ENCODE measurements around the gene GATC.
A peak's percentile ranks its signal among the peaks of the same experiment; 100 is the strongest.

GATC gene, protein sequence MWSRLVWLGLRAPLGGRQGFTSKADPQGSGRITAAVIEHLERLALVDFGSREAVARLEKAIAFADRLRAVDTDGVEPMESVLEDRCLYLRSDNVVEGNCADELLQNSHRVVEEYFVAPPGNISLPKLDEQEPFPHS

DNA sequence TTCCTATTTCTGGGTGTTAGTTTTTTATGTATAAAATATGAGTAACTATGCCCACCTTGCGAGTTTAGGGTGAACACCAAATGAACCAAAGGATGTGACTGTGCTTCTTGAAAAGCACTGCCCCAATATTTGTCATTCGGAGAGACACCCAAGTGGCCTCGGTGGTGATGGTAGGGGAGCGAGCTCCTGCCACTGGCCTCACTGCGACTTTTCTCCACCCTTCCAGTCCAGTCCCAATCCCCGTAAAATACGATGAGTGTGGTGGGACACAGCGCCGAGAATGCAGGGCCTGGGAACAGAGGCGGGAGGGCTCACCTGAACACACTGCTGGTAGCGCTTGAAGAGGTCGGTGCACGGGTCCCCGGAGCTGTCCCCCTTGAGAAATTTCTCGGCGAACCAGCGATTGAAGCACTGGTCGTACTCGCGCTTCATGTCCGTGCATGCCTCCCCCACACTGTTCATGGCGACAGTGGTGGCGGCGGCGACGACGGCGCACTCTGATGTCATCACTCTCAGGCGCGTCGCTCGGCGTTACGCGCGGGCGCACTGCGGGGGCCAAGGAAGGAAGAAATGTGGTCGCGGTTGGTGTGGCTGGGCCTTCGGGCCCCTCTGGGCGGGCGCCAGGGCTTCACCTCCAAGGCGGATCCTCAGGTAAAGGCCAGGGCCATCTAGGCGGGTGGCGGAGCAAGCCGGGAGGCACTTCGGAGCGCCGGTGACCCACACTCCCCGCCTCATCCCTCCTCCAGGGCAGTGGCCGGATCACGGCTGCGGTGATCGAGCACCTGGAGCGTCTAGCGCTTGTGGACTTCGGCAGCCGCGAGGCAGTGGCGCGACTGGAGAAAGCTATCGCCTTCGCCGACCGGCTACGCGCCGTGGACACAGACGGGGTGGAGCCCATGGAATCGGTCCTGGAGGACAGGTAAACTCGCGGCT lies at the start of gene GATC, which contains the start of gene TRIAP1:
Gene GATC, plus strand, starts transcription at position 534 of the 933 bp plus-strand sequence. Its CDS starts 37 bp downstream, at position 571.
Gene TRIAP1, minus strand, starts transcription at position 474 of the 933 bp plus-strand sequence. Its CDS starts 12 bp downstream, at position 462.
- peak; percentile 94 for DNase-seq (ENCODE audit: low spot score)

DNA sequence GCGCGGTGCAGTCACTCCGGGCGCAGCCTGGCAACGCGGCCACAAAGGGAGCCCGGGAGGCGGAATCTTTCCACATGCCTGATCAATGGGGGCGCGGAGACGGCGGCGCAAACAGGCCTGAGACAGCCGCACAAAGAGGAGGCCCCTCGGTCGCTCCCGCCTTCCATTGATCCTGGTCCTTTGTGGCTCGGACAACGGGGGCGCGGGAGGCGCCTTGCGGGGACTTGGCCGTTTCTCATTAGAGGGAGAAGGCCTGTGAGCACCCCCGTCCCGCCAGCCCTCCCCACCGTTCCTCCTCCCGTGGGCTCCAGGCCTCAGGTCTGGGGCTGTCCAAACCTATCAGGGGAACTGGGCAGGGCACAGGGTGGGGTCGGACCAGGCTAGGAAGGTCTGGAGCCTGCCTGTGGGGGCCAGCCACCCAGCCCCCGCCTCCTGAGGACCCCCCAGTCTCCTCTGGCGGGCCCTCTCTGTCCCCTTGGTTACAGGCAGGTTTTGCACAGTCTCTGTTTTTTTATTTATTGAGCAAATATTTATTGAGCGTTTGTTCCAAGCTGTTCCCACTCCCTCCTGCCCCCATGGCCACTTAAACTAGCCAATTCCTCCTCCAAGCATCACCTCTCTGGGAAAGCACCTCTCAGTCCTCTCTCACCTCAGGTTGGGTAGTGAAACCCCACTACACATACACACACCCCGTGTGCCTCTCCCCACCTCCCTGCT lies 48.3 kb upstream of the GATC start:
- no peak for DNase-seq (ENCODE audit: low spot score)

DNA sequence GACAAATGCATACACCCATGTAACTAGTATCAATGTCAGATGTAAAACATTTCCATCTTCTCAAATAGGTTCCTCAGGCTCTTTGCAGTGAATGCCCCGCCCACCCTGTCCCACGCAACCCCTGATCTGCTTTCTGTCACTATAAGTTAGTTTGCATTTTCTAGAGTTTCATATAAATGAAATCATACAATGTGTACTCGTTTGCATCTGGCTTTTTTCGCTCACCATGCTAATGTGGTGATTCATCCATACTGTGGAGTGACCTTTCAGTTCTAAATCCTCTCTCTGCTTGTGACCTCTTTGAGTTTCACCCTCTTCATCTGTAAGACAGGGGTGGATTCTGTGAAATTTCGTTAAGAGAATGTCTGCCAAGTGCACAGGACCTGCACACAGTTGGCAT lies 46.7 kb upstream of the GATC start:
- no peak for DNase-seq (ENCODE audit: low spot score)

DNA sequence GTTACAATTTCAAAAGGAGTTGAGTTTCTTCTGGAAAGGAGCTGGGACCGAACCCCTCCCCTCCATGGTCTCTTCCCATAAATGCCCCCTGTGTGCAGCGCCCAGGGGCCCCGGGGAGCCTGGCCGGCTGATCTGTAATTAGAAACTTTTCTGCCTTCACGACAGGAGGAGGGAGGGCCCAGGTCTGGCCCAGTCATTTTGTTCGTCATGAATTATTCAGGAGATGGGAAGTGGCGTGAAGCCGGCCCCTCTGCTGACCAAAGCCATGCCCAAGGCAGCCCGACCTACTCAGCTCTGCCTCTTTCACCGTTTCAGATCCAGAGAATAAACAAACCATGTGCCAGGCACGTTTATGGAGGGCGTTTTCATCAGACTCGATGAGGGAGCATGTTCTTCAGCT lies 44.0 kb upstream of the GATC start:
- DNase-seq (ENCODE audit: low spot score): no peak

DNA sequence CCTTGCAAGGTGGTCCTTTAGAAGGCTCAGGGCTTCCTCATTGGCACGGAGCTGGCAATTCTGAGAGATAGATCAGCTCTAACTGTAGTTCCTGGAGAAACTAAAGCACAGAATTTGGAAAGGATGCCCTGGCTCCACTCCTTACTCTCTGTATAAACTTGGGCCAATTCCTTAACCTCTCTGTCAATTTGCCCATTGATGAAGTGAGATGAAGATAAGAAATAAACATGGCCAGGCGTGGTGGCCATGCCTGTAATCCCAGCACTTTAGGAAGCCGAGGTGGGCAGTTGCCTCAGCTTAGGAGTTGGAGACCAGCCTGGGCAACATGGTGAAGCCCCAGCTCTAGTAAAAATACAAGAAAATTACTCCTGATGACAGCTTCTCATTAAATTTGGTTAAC lies 42.4 kb upstream of the GATC start:
- DNase-seq (ENCODE audit: low spot score): no peak

DNA sequence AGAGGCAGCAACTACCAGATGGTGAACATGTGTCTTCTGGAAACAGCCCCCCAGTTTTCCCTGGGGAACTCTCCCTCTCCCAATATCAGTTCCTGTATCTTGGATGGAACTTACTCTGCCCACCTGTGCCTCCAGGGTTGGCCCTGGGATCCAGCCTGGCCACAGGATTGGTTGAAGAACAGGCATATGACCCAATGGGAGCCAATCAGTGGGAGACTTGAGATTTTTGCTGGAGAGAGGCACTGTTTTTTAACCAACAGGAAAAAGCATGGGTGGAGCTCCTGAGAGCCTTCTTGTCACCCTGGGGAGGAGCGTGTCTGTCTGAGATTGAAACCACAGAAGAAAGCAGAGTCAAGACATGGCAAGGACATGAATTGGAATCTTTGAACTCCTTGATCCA lies 42.0 kb upstream of the GATC start:
- peak; percentile 36 for DNase-seq (ENCODE audit: low spot score)

DNA sequence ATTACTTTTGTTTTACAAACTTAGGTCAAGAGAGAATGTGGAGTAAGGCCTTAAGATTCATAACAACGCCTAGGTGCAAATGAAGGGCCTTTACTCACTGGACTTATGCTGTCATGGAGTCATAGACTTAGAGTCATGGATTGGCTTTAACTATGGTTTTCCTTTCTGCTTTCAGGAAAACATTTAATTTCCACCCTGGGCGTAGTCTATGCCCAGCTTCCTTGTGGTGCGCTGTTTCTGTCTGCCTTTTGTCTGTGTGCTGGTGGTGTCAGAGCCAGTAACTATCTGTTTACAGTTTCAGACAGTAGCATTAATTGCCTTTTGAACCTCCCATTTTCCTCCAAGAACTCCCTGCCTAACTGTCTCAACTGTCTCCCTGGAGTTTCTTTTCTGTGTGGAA lies 40.2 kb upstream of the GATC start:
- no peak for DNase-seq (ENCODE audit: low spot score)

DNA sequence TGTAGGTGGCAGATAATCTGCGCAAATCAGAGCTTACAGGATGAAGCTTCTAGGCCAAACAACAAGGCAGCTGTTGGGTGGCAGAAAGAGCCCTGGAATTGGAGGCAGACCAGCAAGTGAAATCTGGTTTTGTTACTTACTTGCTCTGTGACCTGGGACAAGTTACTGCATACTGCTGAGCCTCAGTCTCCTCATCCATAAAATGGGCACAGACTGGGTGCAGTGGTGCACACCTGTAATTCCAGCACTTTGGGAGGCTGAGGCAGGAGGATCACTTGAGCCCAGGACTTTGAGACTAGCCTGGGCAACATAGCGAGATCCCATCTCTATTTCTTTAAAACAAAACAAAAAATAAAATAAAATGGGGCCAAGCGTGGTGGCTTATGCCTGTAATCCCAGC lies 39.7 kb upstream of the GATC start:
- DNase-seq (ENCODE audit: low spot score): no peak

DNA sequence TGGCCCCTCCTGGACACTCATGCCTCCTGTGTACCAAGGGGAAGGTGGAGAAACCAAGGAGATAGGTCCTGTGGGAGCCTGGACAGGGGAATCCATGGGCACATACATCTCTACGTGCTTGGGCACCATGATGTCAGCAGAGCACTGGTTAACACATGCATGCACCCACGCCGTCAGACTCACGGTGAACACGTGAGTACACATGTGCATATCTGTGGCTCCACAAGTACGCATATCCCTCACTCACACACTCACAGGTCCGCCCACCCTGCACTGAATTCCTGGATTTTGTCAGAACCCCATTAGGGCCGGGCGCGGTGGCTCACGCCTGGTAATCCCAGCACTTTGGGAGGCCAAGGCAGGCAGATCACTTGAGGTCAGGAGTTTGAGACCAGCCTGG lies 37.5 kb upstream of the GATC start:
- no peak for DNase-seq (ENCODE audit: low spot score)

DNA sequence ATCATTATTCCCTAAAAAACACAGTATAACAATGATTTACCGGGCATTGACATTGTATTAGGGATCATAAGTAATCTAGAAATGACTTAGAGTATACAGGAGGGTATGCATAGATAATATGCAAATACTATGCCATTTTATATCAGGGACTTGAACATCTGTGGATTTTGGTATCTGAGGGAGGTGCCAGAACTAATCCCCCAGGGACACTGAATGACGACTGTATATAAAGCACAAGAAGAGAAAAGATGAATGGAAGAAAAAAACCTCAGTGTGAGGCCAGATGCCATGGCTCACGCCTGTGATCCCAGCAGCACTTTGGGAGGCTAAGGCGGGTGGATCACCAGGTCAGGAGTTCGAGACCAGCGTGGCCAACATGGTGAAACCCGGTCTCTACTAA lies 33.8 kb upstream of the GATC start:
- peak; percentile 74 for DNase-seq (ENCODE audit: low spot score)

DNA sequence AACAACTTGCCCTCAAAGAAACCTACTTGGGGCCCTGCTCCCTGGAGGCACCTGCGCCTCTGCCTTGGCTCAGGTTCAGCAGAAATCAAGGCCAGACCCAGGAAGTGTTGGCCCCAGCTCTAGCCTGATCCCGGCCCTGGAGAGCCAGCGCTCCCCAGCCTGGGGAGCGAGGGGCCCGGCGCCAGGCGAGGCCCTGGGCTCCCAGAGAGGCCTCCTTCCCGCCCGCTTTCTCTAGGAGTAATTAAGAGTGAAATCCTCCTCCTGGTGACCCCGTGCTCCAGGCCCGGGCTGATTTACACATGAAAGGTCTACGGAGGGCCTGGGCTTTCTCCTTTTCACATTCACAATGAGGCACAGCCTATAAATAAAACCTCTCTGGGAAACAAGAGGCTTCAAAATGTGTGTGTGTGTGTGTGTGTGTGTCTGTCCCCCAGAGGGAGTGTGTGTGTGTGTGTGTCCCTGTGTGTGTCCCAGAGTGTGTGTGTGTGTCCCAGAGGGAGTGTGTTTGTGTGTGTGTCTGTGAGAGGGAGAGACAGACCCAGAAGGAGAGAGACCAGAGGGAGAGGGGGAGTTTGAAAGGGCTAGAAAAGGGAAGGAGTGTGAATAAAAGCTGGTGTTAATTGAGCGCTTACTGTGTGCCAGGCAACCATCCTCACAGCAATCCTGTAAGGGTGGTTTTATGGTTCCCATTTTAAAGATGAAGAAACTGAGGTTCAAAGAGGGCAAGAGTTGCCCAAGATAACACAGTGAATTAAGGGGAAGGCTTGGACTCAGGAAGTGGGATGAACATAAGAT lies 32.1 kb upstream of the GATC start:
- no peak for DNase-seq (ENCODE audit: low spot score)

DNA sequence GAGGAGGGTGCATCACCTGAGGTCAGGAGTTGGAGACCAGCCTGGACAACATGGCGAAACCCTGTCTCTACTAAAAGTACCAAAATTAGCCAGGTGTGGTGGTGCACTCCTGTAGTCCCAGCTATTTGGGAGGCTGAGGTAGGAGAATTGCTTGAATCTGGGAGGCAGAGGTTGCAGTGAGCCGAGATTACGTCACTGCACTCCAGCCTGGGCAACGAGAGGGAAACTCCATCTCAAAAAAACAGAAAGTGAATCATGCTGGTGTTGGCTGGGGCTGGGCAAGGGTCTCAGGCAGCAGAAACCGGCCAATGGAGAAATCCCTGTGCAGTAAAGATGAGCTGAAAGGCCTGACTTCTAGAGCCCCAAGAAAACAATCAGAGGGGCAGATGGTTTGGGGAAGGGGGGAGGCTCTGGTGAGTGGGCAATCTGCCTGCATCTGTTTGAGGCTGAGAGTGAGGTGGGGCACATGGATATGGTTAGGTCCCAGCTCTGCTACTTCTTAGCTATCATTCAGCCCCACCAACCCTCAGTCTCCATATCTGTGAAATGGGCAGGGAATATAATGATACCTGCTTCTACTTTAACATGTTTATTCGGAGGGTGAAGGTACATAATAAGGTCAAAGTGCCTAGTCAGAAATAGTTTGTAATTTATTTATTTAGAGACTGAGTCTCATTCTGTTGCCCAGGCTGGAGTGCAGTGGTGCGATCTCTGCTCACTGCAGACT lies 29.6 kb upstream of the GATC start:
- no peak for DNase-seq (ENCODE audit: low spot score)

DNA sequence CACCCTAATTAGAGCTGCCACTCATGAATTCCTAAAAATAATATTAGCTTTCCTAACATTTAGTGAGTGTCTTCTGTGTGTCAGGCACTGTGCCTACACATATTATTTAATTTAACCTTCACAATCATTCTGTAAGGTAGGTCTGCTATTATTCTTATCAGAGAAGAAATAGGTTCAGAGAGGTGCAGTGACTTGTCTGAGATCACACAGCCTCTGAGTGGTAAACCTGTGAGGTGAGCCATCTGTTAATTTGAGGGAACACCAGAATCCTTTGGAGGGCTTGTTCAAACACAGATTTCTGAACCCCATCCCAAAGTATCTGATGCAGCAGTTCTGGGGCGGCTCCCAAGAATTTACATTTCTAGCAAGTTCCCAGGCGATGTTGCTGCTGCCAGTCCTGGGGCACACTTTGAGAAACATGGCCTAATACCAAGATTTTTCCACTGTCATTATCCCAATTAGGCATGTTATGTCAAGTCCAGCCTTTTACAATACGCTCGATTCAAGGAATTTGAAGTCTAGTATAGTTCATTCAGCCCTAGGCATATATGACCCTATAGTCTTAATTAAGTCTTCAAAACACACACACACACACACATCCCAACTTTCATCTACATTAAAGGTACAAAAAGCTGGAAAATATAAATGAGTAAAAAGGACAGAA lies 28.2 kb upstream of the GATC start:
- DNase-seq (ENCODE audit: low spot score): no peak

DNA sequence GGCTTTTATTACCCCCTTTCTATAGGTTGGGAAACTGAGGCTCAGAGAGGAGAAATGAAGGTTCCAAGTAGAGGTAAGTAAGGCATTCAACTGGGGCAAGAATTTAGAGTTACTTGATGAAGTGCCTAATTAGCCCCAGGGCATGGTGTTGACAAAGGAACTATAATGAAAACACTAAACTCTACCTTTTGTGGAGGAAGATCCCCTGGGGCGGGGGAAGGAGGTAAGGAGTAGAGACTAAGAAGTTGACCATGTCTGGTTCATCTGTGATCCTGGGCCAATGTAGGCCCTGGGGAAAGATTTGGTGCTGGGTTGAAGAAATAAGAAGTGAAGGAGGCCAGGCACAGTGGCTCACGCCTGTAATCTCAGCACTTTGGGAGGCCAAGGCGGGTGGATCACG lies 24.5 kb upstream of the GATC start:
- no peak for DNase-seq (ENCODE audit: low spot score)

DNA sequence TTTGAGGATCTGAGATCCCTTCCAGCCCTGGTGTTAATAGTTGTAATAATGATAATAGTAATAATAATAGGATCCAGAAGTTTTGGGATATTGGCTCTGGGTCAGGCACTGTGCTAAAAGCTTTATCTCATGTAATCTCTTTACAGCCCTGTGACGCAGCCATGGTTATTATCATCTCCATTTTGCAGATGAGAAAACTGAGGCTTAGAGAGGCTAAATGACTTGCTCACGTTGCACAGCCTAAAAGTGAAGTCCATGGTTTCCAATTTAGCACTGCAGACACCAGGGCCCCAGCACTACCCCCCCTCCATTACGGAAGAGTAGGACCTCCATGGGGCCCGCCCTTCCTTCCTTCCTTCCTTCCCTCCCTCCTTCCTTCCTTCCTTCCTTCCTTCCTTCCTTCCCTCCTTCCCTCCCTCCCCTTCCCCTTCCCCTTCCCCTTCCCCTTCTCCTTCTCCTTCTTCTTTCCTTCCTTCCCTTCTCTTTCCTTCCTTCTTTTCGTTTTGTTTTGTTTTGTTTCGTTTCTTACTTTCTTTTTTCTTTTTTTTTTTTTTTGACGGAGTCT lies 23.3 kb upstream of the GATC start:
- DNase-seq (ENCODE audit: low spot score): no peak

DNA sequence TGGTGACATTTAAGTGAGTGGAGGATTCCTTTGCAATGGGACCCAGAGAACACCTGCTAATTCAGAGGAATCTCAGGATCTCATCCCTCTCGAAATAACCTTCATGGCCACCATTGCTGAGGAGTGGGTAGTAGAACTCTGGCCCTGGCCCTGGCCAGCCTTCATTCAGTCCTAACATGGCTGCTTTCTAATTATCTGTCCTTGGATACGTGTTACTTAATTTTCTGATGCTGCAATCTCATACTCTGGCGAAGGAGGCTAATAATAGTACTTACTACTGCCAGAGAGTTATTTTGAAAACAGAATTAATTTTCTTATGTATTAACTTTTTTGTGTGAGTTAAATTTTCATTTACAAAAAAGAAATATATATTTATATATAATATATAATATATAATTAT lies 20.4 kb upstream of the GATC start:
- DNase-seq (ENCODE audit: low spot score): no peak

DNA sequence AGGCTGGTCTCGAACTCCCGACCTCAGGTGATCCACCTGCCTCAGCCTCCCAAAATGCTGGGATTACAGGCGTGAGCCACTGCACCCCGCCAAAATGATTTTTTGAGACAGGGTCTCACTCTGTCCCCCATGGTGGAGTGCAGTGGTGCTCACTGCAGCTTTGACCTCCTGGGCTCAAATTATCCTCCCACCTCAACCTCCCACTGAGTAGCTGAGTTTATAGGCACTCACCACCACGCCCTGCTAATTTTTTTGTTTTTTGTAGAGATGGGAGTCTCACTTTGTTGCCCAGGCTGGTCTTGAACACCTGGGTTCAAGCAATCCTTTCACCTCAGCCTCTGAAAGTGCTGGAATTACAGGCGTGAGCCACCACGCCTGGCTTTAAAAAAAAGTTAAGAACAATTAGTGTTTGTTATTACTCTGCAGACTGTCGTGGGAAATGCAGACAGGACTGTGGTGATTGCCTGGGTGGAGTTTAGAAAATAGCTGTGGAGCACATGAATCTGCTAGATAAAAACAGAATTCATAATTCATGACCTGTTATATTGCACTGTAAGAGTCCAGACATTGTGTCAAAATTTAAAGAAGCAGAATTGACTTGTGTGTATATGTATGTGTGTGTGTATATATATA lies 17.5 kb upstream of the GATC start:
- no peak for DNase-seq (ENCODE audit: low spot score)

DNA sequence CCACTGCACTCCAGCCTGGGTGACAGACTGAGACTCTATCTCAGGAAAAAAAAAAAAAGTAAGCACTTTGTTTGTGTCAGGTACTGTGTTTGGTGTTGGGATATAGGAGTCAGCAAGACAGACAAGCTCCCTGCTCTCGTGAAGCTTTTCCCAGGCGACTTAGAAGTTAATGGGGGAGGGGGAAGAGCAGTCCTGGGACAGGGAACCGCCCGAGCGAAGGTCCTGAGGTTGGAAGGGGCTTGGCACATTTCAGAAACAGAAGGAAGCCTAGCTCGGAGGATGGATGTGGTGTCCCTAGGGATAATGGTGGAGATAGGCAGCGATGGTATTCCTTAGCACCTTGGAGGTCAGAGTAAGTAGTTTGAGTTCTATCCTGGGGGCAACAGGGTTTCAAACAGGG lies 16.9 kb upstream of the GATC start:
- no peak for DNase-seq (ENCODE audit: low spot score)

DNA sequence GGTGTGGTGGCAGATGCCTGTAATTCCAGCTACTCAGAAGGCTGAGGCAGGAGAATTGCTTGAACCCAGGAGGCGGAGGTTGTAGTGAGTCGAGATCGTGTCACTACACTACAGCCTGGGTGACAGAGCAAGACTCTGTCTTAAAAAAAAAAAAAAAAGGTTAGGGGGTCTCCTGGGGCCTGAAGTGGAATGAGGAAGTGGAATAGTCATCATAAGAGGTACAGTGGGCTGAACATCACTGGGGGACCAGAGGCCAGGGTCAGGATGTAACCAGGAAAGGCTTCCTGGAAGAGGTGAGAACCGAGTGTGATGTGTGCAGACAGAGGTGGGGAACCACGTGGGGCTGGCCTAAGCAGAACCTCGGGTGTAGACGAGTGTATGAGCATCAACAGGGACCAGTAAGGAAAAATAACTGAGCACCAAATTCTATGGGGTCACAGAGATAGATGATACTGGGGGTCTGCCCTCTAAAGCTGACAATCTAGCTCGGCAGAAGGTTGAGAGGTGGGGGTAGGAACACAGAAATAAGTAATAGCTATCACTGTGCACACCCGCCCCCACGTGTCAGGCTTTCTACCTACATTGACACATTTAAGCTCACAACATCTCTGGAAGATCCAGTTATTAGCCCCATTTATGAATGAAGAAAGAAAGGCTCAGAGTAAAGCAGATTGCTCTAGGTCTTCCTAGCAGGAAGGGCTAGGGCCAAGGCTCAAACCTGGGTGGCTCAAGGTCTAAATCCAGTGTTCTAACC lies 13.3 kb upstream of the GATC start:
- no peak for DNase-seq (ENCODE audit: low spot score)
